GM12878 (cell line): Measurements from ENCODE around the gene ATP5PB. TPM values are rescaled to one million over a fixed set of nuclear protein-coding genes. Genes with fewer than 3 reads are reported as not detected.

Experiments
- ATAC-seq: fragments of 200-7000 bp; cut with Tn5 transposase; 3 replicates; pipeline ENCODE4 v1.9.1; 2020; ENCODE audit warnings: mild to moderate bottlenecking, moderate library complexity
- BruUV-seq: library from RNA; stranded (reverse); fragments of 400-500 nt; replicated peaks from 2 replicates; lab custom pipeline; 2021; lab: Mats Ljungman, UMichigan
- CTCF ChIA-PET: fragments of 300-600 bp; sonication (Branson Sonifier 250); formaldehyde crosslinking; extraction: SDS; loops from one replicate; lab custom pipeline; 2021; ENCODE audit warnings: inconsistent platforms; lab: Yijun Ruan, JAX
- POLR2A ChIA-PET: fragments of 350-600 bp; formaldehyde crosslinking; extraction: SDS; loops from one replicate; lab custom pipeline; 2021; ENCODE audit warnings: inconsistent platforms; lab: Charles Lee
- RAD21 ChIA-PET: fragments of 300-600 bp; sonication (Branson Sonifier 250); formaldehyde crosslinking; loops from one replicate; lab custom pipeline; 2023; ENCODE audit warnings: antibody characterized with exemption; ENCODE audit not compliant: unreplicated experiment; lab: Charles Lee
- SMC1A ChIA-PET: fragments of 300-600 bp; sonication (Branson Sonifier 250); formaldehyde crosslinking; loops from one replicate; lab custom pipeline; 2023; ENCODE audit not compliant: unreplicated experiment, uncharacterized antibody; lab: Charles Lee
- DNase-seq: peaks from one replicate; pipeline ENCODE4 v3.0.0-alpha.2; 2011; ENCODE audit warnings: low read depth, low spot score
- FAIRE-seq: peaks from 3 replicates; lab custom pipeline; 2011; peaks lifted over from hg19 to GRCh38; lab: Jason Lieb, UNC
- H2AFZ ChIP-seq: 2 replicates; pipeline ENCODE4 v1.6.0; 2011; ENCODE audit warnings: low read depth, low read length, control low read depth; ENCODE audit not compliant: control insufficient read depth
- H3K27ac ChIP-seq: 2 replicates; pipeline ENCODE4 v1.5.1; 2011; ENCODE audit warnings: control low read depth; ENCODE audit not compliant: control insufficient read depth, insufficient read depth
- H3K27me3 ChIP-seq, 2 experiments: replicated peaks in 1 of 2; 2 replicates each; pipeline versions ENCODE4 v1.6.0 to v1.6.1; 2011; ENCODE audit warnings: low read length in 1 of 2; ENCODE audit not compliant: control insufficient read depth in 2 of 2, insufficient read depth in 2 of 2
- H3K36me3 ChIP-seq, 2 experiments: 2 replicates each; pipeline ENCODE4 v1.5.1; 2011; ENCODE audit warnings: low read length in 1 of 2; ENCODE audit not compliant: control insufficient read depth in 2 of 2, insufficient read depth in 2 of 2
- H3K4me1 ChIP-seq: 2 replicates; pipeline ENCODE4 v1.6.1; 2011; ENCODE audit warnings: mild to moderate bottlenecking, low read length, moderate library complexity, mixed read lengths; ENCODE audit not compliant: control insufficient read depth, insufficient read depth
- H3K4me2 ChIP-seq: 2 replicates; pipeline ENCODE4 v1.6.0; 2011; ENCODE audit warnings: control low read depth; ENCODE audit not compliant: control insufficient read depth, insufficient read depth
- H3K4me3 ChIP-seq: fragments of 200-600 bp; sonication (generic); 2 replicates; pipeline ENCODE4 v1.5.1; 2016
- H3K79me2 ChIP-seq: 2 replicates; pipeline ENCODE4 v1.6.0; 2011; ENCODE audit warnings: low read length; ENCODE audit not compliant: control insufficient read depth, insufficient read depth
- H3K9ac ChIP-seq: 2 replicates; pipeline ENCODE4 v1.8.0; 2011; ENCODE audit warnings: low read length, control low read depth, mixed read lengths; ENCODE audit not compliant: control insufficient read depth, insufficient read depth
- H3K9me3 ChIP-seq: replicated peaks from 3 replicates; pipeline ENCODE4 v1.5.1; 2011; ENCODE audit warnings: mild to moderate bottlenecking, low read length; ENCODE audit not compliant: control insufficient read depth, insufficient read depth
- H4K20me1 ChIP-seq: 2 replicates; pipeline ENCODE4 v1.6.0; 2011; ENCODE audit not compliant: control insufficient read depth, insufficient read depth
- CBX5 ChIP-seq: sonication (generic); IDR thresholded peaks from 2 replicates; pipeline ENCODE4 v1.6.1; 2016; ENCODE audit warnings: low read depth, moderate library complexity, mild to moderate bottlenecking, inconsistent platforms
- CTCF ChIP-seq, 3 experiments: IDR thresholded peaks in 2 of 3; conservative IDR thresholded peaks in 1 of 3; 2 replicates each; pipeline ENCODE4 v1.5.1; 2011; ENCODE audit warnings: low read depth in 3 of 3, low read length in 3 of 3, mild to moderate bottlenecking in 3 of 3, control low read depth in 2 of 3, moderate library complexity in 2 of 3, inconsistent platforms in 1 of 3, mixed read lengths in 1 of 3; ENCODE audit not compliant: control insufficient read depth in 2 of 3, insufficient read depth in 1 of 3; ENCODE audit errors: extremely low read depth in 1 of 3
- EP300 ChIP-seq, 2 experiments: fragments of 150-350 bp in 1 of 2; IDR thresholded peaks; 2 replicates each; pipeline ENCODE4 v1.6.1; 2011 to 2012; ENCODE audit warnings: low read depth in 2 of 2, low read length in 2 of 2, borderline replicate concordance in 1 of 2, improper control_type of control experiment in 1 of 2, inconsistent platforms in 1 of 2; ENCODE audit not compliant: control insufficient read depth in 1 of 2
- EZH2 ChIP-seq: IDR thresholded peaks from 2 replicates; pipeline ENCODE4 v1.6.1; 2012; ENCODE audit warnings: low read depth, mild to moderate bottlenecking, control low read depth, inconsistent platforms, low read length, borderline replicate concordance; ENCODE audit not compliant: control insufficient read depth
- HDAC2 ChIP-seq: fragments of 200-600 bp; sonication (generic); IDR thresholded peaks from 2 replicates; pipeline ENCODE4 v1.6.1; 2017
- JUNB ChIP-seq: IDR thresholded peaks from 2 replicates; pipeline ENCODE4 v1.6.1; 2016; ENCODE audit warnings: antibody characterized with exemption, mild to moderate bottlenecking
- MLLT1 ChIP-seq: fragments of 450-650 bp; IDR thresholded peaks from 2 replicates; pipeline ENCODE4 v1.6.1; 2016; ENCODE audit warnings: mild to moderate bottlenecking
- MYC ChIP-seq: IDR thresholded peaks from 2 replicates; pipeline ENCODE4 v1.6.1; 2011; ENCODE audit warnings: mild to moderate bottlenecking, low read length, moderate library complexity, inconsistent platforms; ENCODE audit not compliant: insufficient read depth, insufficient replicate concordance, insufficient read length, severe bottlenecking
- NFYA ChIP-seq: IDR thresholded peaks from 2 replicates; pipeline ENCODE4 v1.6.1; 2011; ENCODE audit warnings: low read depth, mild to moderate bottlenecking, low read length, improper control_type of control experiment, borderline replicate concordance
- PAX8 ChIP-seq: fragments of 450-650 bp; IDR thresholded peaks from 2 replicates; pipeline ENCODE4 v1.6.1; 2017; ENCODE audit warnings: mild to moderate bottlenecking, moderate library complexity
- RBBP5 ChIP-seq: fragments of 200-600 bp; sonication (generic); conservative IDR thresholded peaks from 2 replicates; pipeline ENCODE4 v1.6.1; 2016
- RELB ChIP-seq: fragments of 450-650 bp; IDR thresholded peaks from 2 replicates; pipeline ENCODE4 v1.6.1; 2017; ENCODE audit warnings: low read depth, mild to moderate bottlenecking, moderate library complexity
- SREBF1 ChIP-seq: IDR thresholded peaks from 2 replicates; pipeline ENCODE4 v1.6.1; 2012; ENCODE audit warnings: mild to moderate bottlenecking, low read length
- SRF ChIP-seq, 2 experiments: IDR thresholded peaks; 2 replicates each; pipeline ENCODE4 v1.6.1; 2011; ENCODE audit warnings: low read depth in 2 of 2, low read length in 2 of 2, mild to moderate bottlenecking in 1 of 2, moderate library complexity in 1 of 2
- SUPT20H ChIP-seq: IDR thresholded peaks from 2 replicates; pipeline ENCODE4 v1.6.1; 2011; ENCODE audit warnings: low read depth, mild to moderate bottlenecking, low read length, moderate library complexity, borderline replicate concordance; ENCODE audit not compliant: control insufficient read depth
- ZSCAN29 ChIP-seq: fragments of 450-650 bp; IDR thresholded peaks from 2 replicates; pipeline ENCODE4 v1.6.1; 2017; ENCODE audit warnings: mild to moderate bottlenecking, moderate library complexity
- WGBS: methylation state at CpG from one replicate; pipeline ENCODE4 v1.1.6; 2016; ENCODE audit warnings: low lambda C conversion rate; ENCODE audit not compliant: insufficient replicate concordance, insufficient coverage; ENCODE audit errors: missing lambda C conversion rate; 5-methylcytosine and 5-hydroxymethylcytosine counted together
- in situ Hi-C: fragments of 300-500 bp; cut with MboI; formaldehyde crosslinking; loops from 9 replicates; pipeline ENCODE4 v1.14.3; 2018; ENCODE audit warnings: mixed read lengths
- intact Hi-C: fragments of 100-400 bp; cut with micrococcal nuclease; formaldehyde crosslinking; loops from one replicate; pipeline ENCODE4 v1.14.2; 2022; ENCODE audit not compliant: unreplicated experiment
- polyA plus RNA-seq, 11 experiments: library from polyadenylated mRNA; depleted of rRNA in 4 of 11; unstranded in 6 of 11; stranded (reverse) in 5 of 11; fragments of >200 nt; fragmentation: Nextera tagmentation in 4 of 11; fragmentation: Illumina TruSeq in 1 of 11; extraction: Ambion mirVana in 4 of 11; extraction: Trizol in 1 of 11; gene quantifications; 1 replicate in 1 of 11; 2 replicates in 10 of 11; pipeline versions ENCODE4 v1.2.1 to v1.2.3, GENCODE V29; 2011 to 2016; ENCODE audit warnings: inconsistent platforms in 2 of 11, missing spikeins in 2 of 11, low read depth in 1 of 11
- total RNA-seq, 4 experiments: library from RNA; depleted of rRNA in 3 of 4; stranded (reverse); fragments of >200 nt in 3 of 4; fragmentation: Illumina TruSeq in 1 of 4; extraction: Trizol in 1 of 4; gene quantifications; 2 replicates each; pipeline versions ENCODE4 v1.2.1 to v1.2.3, GENCODE V29; 2013 to 2021
- TF ChIP-seq, protein P1 (sequence below): IDR thresholded peaks from 2 replicates; pipeline ENCODE4 v1.6.1; 2012; ENCODE audit warnings: low read length, inconsistent platforms

The ATP5PB gene
- total and polyA plus RNA-seq, 10 of the 15 experiments (the other 5 are each of a cell fraction or from before 2014, with no cell fraction given): 380 to 1,760 (median 677) TPM

GRCh38 chr1:111489604-111490003 is 40.3 kb downstream of the ATP5PB start (continued):
- TF ChIP-seq ZSCAN29 (no peak), RBBP5 (no peak), SREBF1 (no peak), JUNB (no peak), CTCF (IDR thresholded peaks at IDR 0.05 in 2 of 3, conservative IDR thresholded peaks at IDR 0.05 in 1 of 3; ENCODE audit: control insufficient read depth in 2 of 3, extremely low read depth in 1 of 3, insufficient read depth in 1 of 3, low read depth in 3 of 3, low read length in 3 of 3) (no peak), PAX8 (no peak)

DNA sequence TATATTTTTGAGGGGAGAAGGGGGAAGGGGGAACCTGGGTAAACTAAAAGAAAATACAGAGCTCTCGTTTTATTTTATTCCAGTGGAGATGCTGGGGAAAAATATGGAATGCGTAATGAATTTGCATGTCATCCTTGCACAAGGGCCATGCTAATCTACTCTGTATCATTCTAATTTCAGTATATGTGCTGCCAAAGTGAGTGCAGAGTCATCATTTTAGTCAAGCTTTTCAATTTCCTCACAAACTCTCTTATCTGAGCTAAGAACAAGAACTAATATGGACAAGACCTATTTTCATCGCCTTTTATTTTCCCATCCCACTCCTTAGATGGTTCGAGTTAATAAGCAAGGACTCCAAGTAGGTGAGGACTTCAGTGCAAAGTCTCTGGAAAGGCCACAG is 41.0 kb downstream of the ATP5PB start:
- SMC1A ChIA-PET: interaction anchor here (0.8 to 1.6 kb wide), 8 partner anchors 8 to 257 kb away, joined by 3 to 5 read pairs (median 3); partner anchors contain the start of genes ADORA3 and TMIGD3
- TF ChIP-seq SUPT20H: no peak
- no peak for TF ChIP-seq MYC
- TF ChIP-seq MLLT1: no peak
- no peak for TF ChIP-seq RELB
- TF ChIP-seq HDAC2: no peak
- TF ChIP-seq NFYA: no peak
- no peak for TF ChIP-seq CBX5
- TF ChIP-seq, protein P1, sequence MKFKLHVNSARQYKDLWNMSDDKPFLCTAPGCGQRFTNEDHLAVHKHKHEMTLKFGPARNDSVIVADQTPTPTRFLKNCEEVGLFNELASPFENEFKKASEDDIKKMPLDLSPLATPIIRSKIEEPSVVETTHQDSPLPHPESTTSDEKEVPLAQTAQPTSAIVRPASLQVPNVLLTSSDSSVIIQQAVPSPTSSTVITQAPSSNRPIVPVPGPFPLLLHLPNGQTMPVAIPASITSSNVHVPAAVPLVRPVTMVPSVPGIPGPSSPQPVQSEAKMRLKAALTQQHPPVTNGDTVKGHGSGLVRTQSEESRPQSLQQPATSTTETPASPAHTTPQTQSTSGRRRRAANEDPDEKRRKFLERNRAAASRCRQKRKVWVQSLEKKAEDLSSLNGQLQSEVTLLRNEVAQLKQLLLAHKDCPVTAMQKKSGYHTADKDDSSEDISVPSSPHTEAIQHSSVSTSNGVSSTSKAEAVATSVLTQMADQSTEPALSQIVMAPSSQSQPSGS: no peak
- no peak for TF ChIP-seq EP300 (IDR thresholded peaks at IDR 0.05; ENCODE audit: borderline replicate concordance in 1 of 2, control insufficient read depth in 1 of 2, low read depth in 2 of 2, low read length in 2 of 2)
- no peak for TF ChIP-seq EZH2
- no peak for TF ChIP-seq SRF (IDR thresholded peaks at IDR 0.05; ENCODE audit: low read depth in 2 of 2, low read length in 2 of 2)

More for the DNA sequence above, 41.0 kb downstream of the ATP5PB start:
- intact Hi-C loops (no loop called here), in situ Hi-C loops (loop anchor here (25.0 kb wide), 1 partner anchor 872 kb away; no protein-coding TSS in a partner anchor)
- BruUV-seq: no TSS peak
- Histone ChIP-seq H3K9me3 (no peaks in the 10 kb centered on the region; the same call in 2 of the 3 replicates), H3K4me2 (no peak overlapping the region), H3K27me3 (no peaks in the 10 kb centered on the region), H3K4me1 (no peaks in the 10 kb centered on the region), H3K36me3 (no peaks in the 10 kb centered on the region), H4K20me1 (no peaks in the 10 kb centered on the region), H2AFZ (no peak overlapping the region), H3K9ac (no peak overlapping the region), H3K4me3 (no peak overlapping the region), H3K27ac (no peak overlapping the region), H3K79me2 (no peaks in the 10 kb centered on the region)
- DNase-seq (no peak), ATAC-seq (no peak), FAIRE-seq (no peak)
- ChIA-PET RAD21 (no interaction called here), CTCF (interaction anchor here (0.8 to 1.3 kb wide), 6 partner anchors 8 to 277 kb away, joined by 3 to 6 read pairs (median 3); partner anchors contain the start of genes ADORA3 and TMIGD3), POLR2A (no interaction called here)
- 55% methylated on average over 4 of the region's 4 CpGs for WGBS
